Hepatocyte (in vitro differentiated cells): ENCODE measurements around the gene IL1RAPL1.

Experiments
- EZH2 ChIP-seq: fragments of 200-600 bp; sonication (generic); IDR thresholded peaks from 2 replicates; pipeline ENCODE4 v1.6.1; 2016; ENCODE audit warnings: antibody characterized with exemption, mild to moderate bottlenecking, borderline replicate concordance
- EZH2phosphoT487 ChIP-seq: fragments of 200-600 bp; sonication (generic); IDR thresholded peaks from one replicate; pipeline ENCODE4 v1.6.1; 2018; ENCODE audit warnings: antibody characterized with exemption, mild to moderate bottlenecking, low read depth, moderate library complexity; ENCODE audit not compliant: unreplicated experiment, severe bottlenecking

DNA sequence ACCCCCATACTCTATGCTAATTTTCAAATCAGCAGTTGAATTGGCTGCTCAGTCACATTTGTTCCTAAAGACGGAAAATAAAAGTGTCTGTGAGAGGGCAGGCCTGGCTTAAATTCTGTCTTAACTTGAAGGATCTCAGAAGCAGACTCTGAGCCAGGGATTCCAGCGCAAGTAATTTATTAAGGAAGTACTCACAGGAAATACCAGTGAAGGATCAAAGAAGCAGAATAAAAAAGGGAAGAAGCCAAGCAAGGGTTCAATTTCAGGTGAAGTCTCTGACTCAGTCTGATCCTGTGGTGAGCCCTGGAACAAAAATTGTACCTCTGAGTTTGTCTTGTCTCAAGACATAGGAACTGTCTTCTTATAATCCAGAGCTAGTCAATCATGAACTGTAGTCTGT is 52.2 kb downstream of the IL1RAPL1 start:
- TF ChIP-seq EZH2phosphoT487 (no peak), EZH2 (no peak)
